Measurements from ENCODE around the gene PLOD1.

DNA sequence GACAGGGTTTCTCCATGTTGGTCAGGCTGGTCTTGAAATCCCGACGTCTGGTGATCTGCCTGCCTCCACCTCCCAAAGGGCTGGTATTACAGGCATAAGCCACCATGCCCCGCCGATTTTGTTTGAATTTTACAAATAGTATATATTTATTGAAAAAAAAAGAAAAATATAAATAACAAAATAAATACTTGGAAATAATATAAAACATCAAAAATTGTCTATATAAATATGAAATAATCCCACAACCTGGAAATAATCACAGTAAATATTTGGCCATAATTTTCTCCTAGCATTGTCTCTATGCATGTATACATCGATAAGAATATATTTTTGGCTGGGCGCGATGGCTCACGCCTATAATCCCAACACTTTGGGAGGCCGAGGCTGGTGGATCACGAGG, 2.7 kb upstream of the PLOD1 start:
- no peak for TF ChIP-seq EZH2phosphoT487 (conservative IDR thresholded peaks at IDR 0.05; ENCODE audit: low read length)
- TF ChIP-seq, protein P1, sequence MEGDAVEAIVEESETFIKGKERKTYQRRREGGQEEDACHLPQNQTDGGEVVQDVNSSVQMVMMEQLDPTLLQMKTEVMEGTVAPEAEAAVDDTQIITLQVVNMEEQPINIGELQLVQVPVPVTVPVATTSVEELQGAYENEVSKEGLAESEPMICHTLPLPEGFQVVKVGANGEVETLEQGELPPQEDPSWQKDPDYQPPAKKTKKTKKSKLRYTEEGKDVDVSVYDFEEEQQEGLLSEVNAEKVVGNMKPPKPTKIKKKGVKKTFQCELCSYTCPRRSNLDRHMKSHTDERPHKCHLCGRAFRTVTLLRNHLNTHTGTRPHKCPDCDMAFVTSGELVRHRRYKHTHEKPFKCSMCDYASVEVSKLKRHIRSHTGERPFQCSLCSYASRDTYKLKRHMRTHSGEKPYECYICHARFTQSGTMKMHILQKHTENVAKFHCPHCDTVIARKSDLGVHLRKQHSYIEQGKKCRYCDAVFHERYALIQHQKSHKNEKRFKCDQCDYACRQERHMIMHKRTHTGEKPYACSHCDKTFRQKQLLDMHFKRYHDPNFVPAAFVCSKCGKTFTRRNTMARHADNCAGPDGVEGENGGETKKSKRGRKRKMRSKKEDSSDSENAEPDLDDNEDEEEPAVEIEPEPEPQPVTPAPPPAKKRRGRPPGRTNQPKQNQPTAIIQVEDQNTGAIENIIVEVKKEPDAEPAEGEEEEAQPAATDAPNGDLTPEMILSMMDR (IDR thresholded peaks at IDR 0.05; ENCODE audit: insufficient read depth, low read length, poor library complexity, severe bottlenecking) = no peak
